Caco-2 (cell line): Measurements from ENCODE around the gene POLDIP2. TPM values are rescaled to one million over a fixed set of nuclear protein-coding genes. Genes with fewer than 3 reads are reported as not detected.

Experiments used
- BruUV-seq: library from RNA; stranded (reverse); fragments of 400-500 nt; replicated peaks from 2 replicates; lab custom pipeline; 2021; lab: Mats Ljungman, UMichigan
- CTCF ChIA-PET: fragments of 300-600 bp; sonication (Branson Sonifier 250); formaldehyde crosslinking; loops from one replicate; lab custom pipeline; 2022; ENCODE audit warnings: antibody characterized with exemption; lab: Charles Lee
- POLR2A ChIA-PET: fragments of 300-600 bp; sonication (Branson Sonifier 250); formaldehyde crosslinking; loops from one replicate; lab custom pipeline; 2022; ENCODE audit warnings: antibody characterized with exemption; lab: Charles Lee
- DNase-seq, 2 experiments: peaks; one replicate each; pipeline versions ENCODE4 v3.0.0 to v3.0.0-alpha.2; 2020 to 2022
- H3K27me3 ChIP-seq: replicated peaks from 2 replicates; pipeline ENCODE4 v1.6.0; 2011; ENCODE audit warnings: low read length; ENCODE audit not compliant: control insufficient read depth, insufficient read depth
- H3K36me3 ChIP-seq: 2 replicates; pipeline ENCODE4 v1.5.1; 2011; ENCODE audit warnings: low read length; ENCODE audit not compliant: control insufficient read depth, insufficient read depth
- H3K4me1 ChIP-seq: fragments of 250-450 bp; sonication (Bioruptor Pico); 2 replicates; pipeline ENCODE4 v1.5.1; 2020; ENCODE audit warnings: mild to moderate bottlenecking
- H3K4me3 ChIP-seq: 2 replicates; pipeline ENCODE4 v1.5.1; 2011; ENCODE audit warnings: low read depth, mild to moderate bottlenecking, control low read depth, low read length
- H3K9me3 ChIP-seq: fragments of 250-450 bp; sonication (Bioruptor Pico); 2 replicates; pipeline ENCODE4 v1.5.1; 2020; ENCODE audit warnings: mild to moderate bottlenecking, moderate library complexity
- H3K27ac Mint-ChIP-seq: one replicate; pipeline ENCODE4 v1.8.0; 2022; ENCODE audit warnings: mixed read lengths; ENCODE audit not compliant: unreplicated experiment
- H3K27me3 Mint-ChIP-seq: one replicate; pipeline ENCODE4 v1.8.0; 2022; ENCODE audit warnings: mixed read lengths; ENCODE audit not compliant: insufficient read depth, unreplicated experiment
- H3K36me3 Mint-ChIP-seq: one replicate; pipeline ENCODE4 v1.8.0; 2022; ENCODE audit warnings: mild to moderate bottlenecking, mixed read lengths; ENCODE audit not compliant: insufficient read depth, unreplicated experiment
- H3K4me1 Mint-ChIP-seq: one replicate; pipeline ENCODE4 v1.8.0; 2022; ENCODE audit warnings: low read depth, mixed read lengths; ENCODE audit not compliant: unreplicated experiment
- H3K4me3 Mint-ChIP-seq: one replicate; pipeline ENCODE4 v1.8.0; 2022; ENCODE audit warnings: mild to moderate bottlenecking, moderate library complexity, mixed read lengths; ENCODE audit not compliant: unreplicated experiment
- H3K9me3 Mint-ChIP-seq: one replicate; pipeline ENCODE4 v1.8.0; 2022; ENCODE audit warnings: mixed read lengths; ENCODE audit not compliant: unreplicated experiment
- CTCF ChIP-seq, 2 experiments: fragments of 200-600 bp in 1 of 2; IDR thresholded peaks; 1 replicate in 1 of 2; 2 replicates in 1 of 2; pipeline versions ENCODE4 v1.5.1 to v1.8.0; 2011 to 2022; ENCODE audit warnings: antibody characterized with exemption in 1 of 2, control low read depth in 1 of 2, inconsistent platforms in 1 of 2, low read depth in 1 of 2, low read length in 1 of 2, mild to moderate bottlenecking in 1 of 2, moderate library complexity in 1 of 2; ENCODE audit not compliant: insufficient read depth in 1 of 2, severe bottlenecking in 1 of 2, unreplicated experiment in 1 of 2
- intact Hi-C: fragments of 100-400 bp; cut with micrococcal nuclease; formaldehyde crosslinking; loops from one replicate; pipeline ENCODE4 v1.10.0; 2022; ENCODE audit not compliant: unreplicated experiment
- total RNA-seq: library from RNA; stranded (reverse); gene quantifications from 2 replicates; pipeline ENCODE4 v1.2.3, GENCODE V29; 2022

POLDIP2 gene
- total RNA-seq, 1 experiment from 2014 or later, result 257 TPM

- peaks cover 13% of the 10 kb centered on the region for H3K36me3 Mint-ChIP-seq
- BruUV-seq, result no TSS peak
- peaks cover 42% of the 10 kb centered on the region for H3K4me1 ChIP-seq
- no peaks in the 10 kb centered on the region for H3K27me3 Mint-ChIP-seq
- H3K9me3 Mint-ChIP-seq, result no peaks in the 10 kb centered on the region
- no peak overlapping the region for H3K27ac Mint-ChIP-seq
- intact Hi-C loops, result no loop called here
- DNase-seq, result no peak
- no peaks in the 10 kb centered on the region for H3K9me3 ChIP-seq
- TF ChIP-seq CTCF (IDR thresholded peaks at IDR 0.05; ENCODE audit: insufficient read depth in 1 of 2, low read depth in 1 of 2, low read length in 1 of 2, severe bottlenecking in 1 of 2, unreplicated experiment in 1 of 2), result no peak
- H3K36me3 ChIP-seq, result peaks cover 3% of the 10 kb centered on the region
- H3K4me3 Mint-ChIP-seq, result no peak overlapping the region
- no peaks in the 10 kb centered on the region for H3K27me3 ChIP-seq
- H3K4me1 Mint-ChIP-seq, result peaks cover 26% of the 10 kb centered on the region
- H3K4me3 ChIP-seq, result no peak overlapping the region
- POLR2A ChIA-PET, result interaction anchor here (0.7 kb wide), 1 partner anchor 474 kb away, joined by 3 read pairs; no protein-coding TSS in a partner anchor
- CTCF ChIA-PET, result interaction anchor here (1.2 kb wide), 1 partner anchor 21 kb away, joined by 3 read pairs; no protein-coding TSS in a partner anchor
Observed at GRCh38 chr17:28386391-28386790, 29.1 kb upstream of the POLDIP2 start.

- POLR2A ChIA-PET, result interaction anchor here (1.1 to 2.3 kb wide), 7 partner anchors 11 to 90 kb away, joined by 3 to 18 read pairs (median 10); partner anchors contain the start of genes IFT20, POLDIP2, SLC46A1 and TNFAIP1
- Mint-ChIP-seq H3K4me3 (peak overlapping the region; percentile 89), H3K36me3 (peaks cover 3% of the 10 kb centered on the region), H3K27ac (peak overlapping the region; percentile 18), H3K27me3 (no peaks in the 10 kb centered on the region), H3K4me1 (peaks cover 19% of the 10 kb centered on the region), H3K9me3 (no peaks in the 10 kb centered on the region)
- Histone ChIP-seq H3K9me3 (no peaks in the 10 kb centered on the region), H3K4me3 (peak overlapping the region; percentile 52), H3K4me1 (peaks cover 37% of the 10 kb centered on the region), H3K36me3 (no peaks in the 10 kb centered on the region), H3K27me3 (no peaks in the 10 kb centered on the region)
- intact Hi-C loops, result loop anchor here (2.0 kb wide), 2 partner anchors 19 to 29 kb away; partner anchors contain the start of gene POLDIP2
- CTCF ChIA-PET, result interaction anchor here (0.9 to 2.5 kb wide), 5 partner anchors 10 to 50 kb away, joined by 3 to 11 read pairs (median 8); partner anchors contain the start of genes IFT20, TNFAIP1 and VTN
- peak in 1 of 2 experiments; percentile 69 for DNase-seq
- no peak for TF ChIP-seq CTCF (IDR thresholded peaks at IDR 0.05; ENCODE audit: insufficient read depth in 1 of 2, low read depth in 1 of 2, low read length in 1 of 2, severe bottlenecking in 1 of 2, unreplicated experiment in 1 of 2)
- BruUV-seq, result no TSS peak
Observed at GRCh38 chr17:28385406-28385805, 28.1 kb upstream of the POLDIP2 start.

GRCh38 chr17:28385037-28385400 is 27.7 kb upstream of the POLDIP2 start:
- no peaks in the 10 kb centered on the region for H3K36me3 Mint-ChIP-seq
- no peaks in the 10 kb centered on the region for H3K9me3 ChIP-seq
- H3K4me1 Mint-ChIP-seq, result peaks cover 19% of the 10 kb centered on the region
- DNase-seq, result peak; percentile 79 to 80
- TF ChIP-seq CTCF (IDR thresholded peaks at IDR 0.05; ENCODE audit: insufficient read depth in 1 of 2, low read depth in 1 of 2, low read length in 1 of 2, severe bottlenecking in 1 of 2, unreplicated experiment in 1 of 2), result no peak
- no peaks in the 10 kb centered on the region for H3K27me3 Mint-ChIP-seq
- H3K4me3 ChIP-seq, result peak overlapping the region; percentile 52
- H3K36me3 ChIP-seq, result no peaks in the 10 kb centered on the region
- H3K9me3 Mint-ChIP-seq, result no peaks in the 10 kb centered on the region
- CTCF ChIA-PET, result interaction anchor here (0.6 to 2.5 kb wide), 9 partner anchors 10 to 143 kb away, joined by 3 to 11 read pairs (median 4); partner anchors contain the start of genes IFT20, TMEM97, TNFAIP1 and VTN
- no peaks in the 10 kb centered on the region for H3K27me3 ChIP-seq
- H3K4me3 Mint-ChIP-seq, result peak overlapping the region; percentile 89
- peak overlapping the region; percentile 18 for H3K27ac Mint-ChIP-seq
- H3K4me1 ChIP-seq, result peaks cover 37% of the 10 kb centered on the region
- BruUV-seq, result no TSS peak
- POLR2A ChIA-PET, result interaction anchor here (1.1 to 2.3 kb wide), 8 partner anchors 10 to 90 kb away, joined by 3 to 18 read pairs (median 10); partner anchors contain the start of genes IFT20, POLDIP2, SLC46A1 and TNFAIP1
- intact Hi-C loops, result loop anchor here (2.0 kb wide), 2 partner anchors 20 to 28 kb away; partner anchors contain the start of gene POLDIP2
